ENCODE results near the gene PRDX4. TPM values are rescaled to one million over a fixed set of nuclear protein-coding genes. Genes with fewer than 3 reads are reported as not detected.
A peak's percentile ranks its signal among the peaks of the same experiment; 100 is the strongest.
"Not testable (repeated sequence)": the region's sequence is repeated elsewhere in the genome, so short reads cannot be mapped to it uniquely, and the experiment has no call there.

Gene PRDX4
- total RNA-seq, 2 experiments from 2014 or later: 39.6 to 40.0 TPM

DNA sequence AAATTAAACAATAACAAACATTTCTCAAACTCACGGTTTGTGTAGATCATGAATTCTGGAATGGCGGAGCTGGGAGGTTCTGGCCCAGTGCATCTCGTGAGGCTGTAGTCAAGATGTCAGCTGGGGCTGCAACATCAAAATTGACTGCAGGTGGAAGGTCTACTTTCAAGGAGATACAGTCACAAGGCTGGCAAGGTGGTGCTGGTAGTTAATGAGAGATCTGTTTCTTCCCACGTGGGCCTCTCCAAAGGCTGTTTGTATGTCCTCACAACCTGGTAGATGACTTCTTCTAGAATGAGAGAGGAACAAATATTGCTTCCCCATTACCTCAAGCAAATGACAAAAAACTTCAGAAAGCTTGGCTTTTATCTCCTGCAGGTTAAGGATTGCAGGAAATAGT lies 8.0 kb upstream of the PRDX4 start:
- Mint-ChIP-seq H3K36me3 (ENCODE audit: low read depth) (no peaks in the 10 kb centered on the region), H3K27ac (no peak overlapping the region), H3K4me3 (no peak overlapping the region), H3K9me3 (no peaks in the 10 kb centered on the region), H3K4me1 (ENCODE audit: low read depth) (peaks cover 33% of the 10 kb centered on the region), H3K27me3 (ENCODE audit: low read depth) (no peaks in the 10 kb centered on the region)
- CTCF ChIA-PET: no interaction called here
- DNase-seq: no peak
- intact Hi-C loops (cut with micrococcal nuclease): no loop called here

DNA sequence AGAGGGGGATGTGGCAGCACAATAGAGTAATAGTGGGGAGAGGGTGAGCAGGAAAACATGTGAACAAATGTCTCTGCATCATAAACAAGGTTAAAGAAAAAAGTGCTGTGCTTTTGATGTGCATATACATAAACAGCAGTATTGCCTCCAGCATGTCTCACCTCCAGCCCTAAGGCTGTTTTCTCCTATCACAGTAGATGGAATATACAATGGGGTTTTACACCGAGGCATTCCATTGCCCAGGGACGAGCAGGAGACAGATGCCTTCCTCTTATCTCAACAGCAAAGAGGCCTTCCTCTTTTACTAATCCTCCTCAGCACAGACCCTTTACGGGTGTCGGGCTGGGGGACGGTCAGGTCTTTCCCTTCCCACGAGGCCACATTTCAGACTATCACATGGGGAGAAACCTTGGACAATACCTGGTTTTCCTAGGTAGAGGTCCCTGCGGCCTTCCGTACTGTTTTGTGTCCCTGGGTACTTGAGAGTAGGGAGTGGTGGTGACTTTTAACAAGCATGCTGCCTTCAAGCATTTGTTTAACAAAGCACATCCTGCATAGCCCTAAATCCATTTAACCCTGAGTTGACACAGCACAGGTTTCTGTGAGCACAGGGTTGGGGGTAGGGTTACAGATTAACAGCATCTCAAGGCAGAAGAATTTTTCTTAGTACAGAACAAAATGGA lies 7.1 kb upstream of the PRDX4 start:
- H3K9me3 Mint-ChIP-seq; DNase-seq; H3K27ac Mint-ChIP-seq; H3K36me3 Mint-ChIP-seq (ENCODE audit: low read depth); H3K4me3 Mint-ChIP-seq; H3K27me3 Mint-ChIP-seq (ENCODE audit: low read depth): not testable (repeated sequence)
- CTCF ChIA-PET: interaction anchor here (0.6 kb wide), 1 partner anchor 40 kb away, joined by 3 read pairs; no protein-coding TSS in a partner anchor
- intact Hi-C loops (cut with micrococcal nuclease): loop anchor here (5.0 to 10.0 kb wide), 7 partner anchors 245 to 1815 kb away; partner anchors contain the start of genes APOO, CXorf58 and KLHL15
- peaks cover 36% of the 10 kb centered on the region for H3K4me1 Mint-ChIP-seq (ENCODE audit: low read depth)

DNA sequence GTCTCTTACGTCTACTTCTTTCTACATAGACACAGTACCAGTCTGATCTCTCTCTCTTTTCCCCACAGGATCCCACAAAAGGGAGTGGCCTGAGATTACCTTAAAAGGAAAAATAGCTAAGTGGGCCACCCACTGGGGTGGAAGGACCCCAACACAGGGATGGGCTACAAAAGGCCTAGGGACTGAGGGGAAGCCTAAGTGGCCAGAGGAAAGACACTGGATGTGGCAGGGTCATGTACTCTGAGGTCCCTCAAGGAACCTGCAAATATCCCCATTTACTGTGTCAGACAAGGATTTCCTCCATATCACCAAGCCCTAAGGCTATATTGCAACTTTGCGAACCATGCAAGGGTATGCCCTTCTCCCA lies 6.5 kb upstream of the PRDX4 start:
- no peaks in the 10 kb centered on the region for H3K36me3 Mint-ChIP-seq (ENCODE audit: low read depth)
- H3K4me1 Mint-ChIP-seq (ENCODE audit: low read depth): peaks cover 36% of the 10 kb centered on the region
- DNase-seq: no peak
- H3K4me3 Mint-ChIP-seq: no peak overlapping the region
- intact Hi-C loops (cut with micrococcal nuclease): loop anchor here (5.0 to 10.0 kb wide), 7 partner anchors 244 to 1816 kb away; partner anchors contain the start of genes APOO, CXorf58 and KLHL15
- H3K9me3 Mint-ChIP-seq: no peaks in the 10 kb centered on the region
- H3K27ac Mint-ChIP-seq: no peak overlapping the region
- H3K27me3 Mint-ChIP-seq (ENCODE audit: low read depth): no peaks in the 10 kb centered on the region
- CTCF ChIA-PET: interaction anchor here (0.6 kb wide), 1 partner anchor 39 kb away, joined by 3 read pairs; no protein-coding TSS in a partner anchor

DNA sequence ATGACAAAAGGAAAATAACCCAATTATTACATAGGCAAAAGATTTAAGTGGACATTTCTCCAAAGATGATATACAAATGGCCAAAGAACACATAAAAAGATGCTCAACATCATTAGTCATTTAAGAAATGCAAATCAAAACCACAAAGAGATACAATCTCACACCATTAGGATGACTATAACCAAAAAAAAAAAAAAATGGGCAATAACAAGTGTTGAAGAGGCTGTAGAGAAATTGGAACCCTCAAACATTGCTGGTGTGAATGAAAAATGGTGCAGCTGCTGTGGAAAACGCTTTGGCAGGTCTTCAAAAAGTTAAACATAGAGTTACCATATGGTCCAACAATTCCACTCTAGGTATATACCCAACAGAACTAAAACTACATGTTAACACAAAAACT lies 5.6 kb upstream of the PRDX4 start:
- CTCF ChIA-PET: no interaction called here
- intact Hi-C loops (cut with micrococcal nuclease): loop anchor here (1.0 to 10.0 kb wide), 10 partner anchors 111 to 1817 kb away; partner anchors contain the start of genes APOO, CXorf58 and KLHL15
- Mint-ChIP-seq H3K4me3 (no peak overlapping the region), H3K4me1 (ENCODE audit: low read depth) (peaks cover 45% of the 10 kb centered on the region), H3K9me3 (no peaks in the 10 kb centered on the region), H3K36me3 (ENCODE audit: low read depth) (no peaks in the 10 kb centered on the region), H3K27me3 (ENCODE audit: low read depth) (no peaks in the 10 kb centered on the region), H3K27ac (no peak overlapping the region)
- no peak for DNase-seq

DNA sequence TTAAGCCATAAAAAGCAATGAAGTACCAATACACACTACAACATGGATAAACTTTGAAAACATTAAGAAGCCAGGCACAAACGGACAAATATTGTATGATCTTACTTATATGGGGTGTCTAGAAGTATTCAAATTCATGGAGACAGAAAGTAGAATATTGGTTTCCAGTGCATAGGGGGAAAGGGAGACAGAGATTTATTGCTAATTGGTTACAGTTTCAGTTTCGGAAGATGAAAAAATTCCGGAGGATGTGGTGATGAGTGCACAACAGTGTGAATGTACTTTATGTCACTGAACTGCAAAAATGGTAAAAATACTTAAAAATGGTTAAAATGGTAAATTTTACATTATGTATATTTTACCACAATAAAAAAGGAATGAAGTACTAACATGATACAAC lies 5.1 kb upstream of the PRDX4 start:
- H3K4me1 Mint-ChIP-seq (ENCODE audit: low read depth): peaks cover 46% of the 10 kb centered on the region
- H3K9me3 Mint-ChIP-seq: no peaks in the 10 kb centered on the region
- H3K4me3 Mint-ChIP-seq: no peak overlapping the region
- H3K27me3 Mint-ChIP-seq (ENCODE audit: low read depth): no peaks in the 10 kb centered on the region
- CTCF ChIA-PET: interaction anchor here (1.5 kb wide), 1 partner anchor 239 kb away, joined by 3 read pairs; no protein-coding TSS in a partner anchor
- intact Hi-C loops (cut with micrococcal nuclease): loop anchor here (1.0 to 10.0 kb wide), 10 partner anchors 111 to 1817 kb away; partner anchors contain the start of genes APOO, CXorf58 and KLHL15
- peak overlapping the region; percentile 89 for H3K27ac Mint-ChIP-seq
- no peaks in the 10 kb centered on the region for H3K36me3 Mint-ChIP-seq (ENCODE audit: low read depth)
- no peak for DNase-seq

DNA sequence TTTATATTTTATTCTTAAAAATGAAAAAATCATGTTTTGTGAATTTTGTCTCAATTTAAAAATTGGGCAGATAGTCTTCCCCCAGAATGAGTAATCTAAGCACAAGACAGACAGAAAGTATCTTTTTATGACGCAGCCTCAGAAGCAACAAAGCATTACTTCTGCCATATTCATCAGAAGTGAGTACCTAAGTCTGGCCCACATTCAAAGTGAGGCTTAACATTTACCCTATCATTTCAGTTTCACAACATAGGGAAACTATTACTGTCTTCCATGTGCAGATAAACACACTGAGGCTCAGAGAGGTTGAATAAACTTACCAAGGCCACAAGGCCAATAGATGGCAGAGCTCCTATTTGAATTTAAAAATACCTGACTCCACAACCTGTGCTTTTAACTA lies 4.4 kb upstream of the PRDX4 start:
- Mint-ChIP-seq H3K4me3 (no peak overlapping the region), H3K4me1 (ENCODE audit: low read depth) (peaks cover 46% of the 10 kb centered on the region), H3K27ac (peak overlapping the region; percentile 89), H3K9me3 (no peaks in the 10 kb centered on the region), H3K27me3 (ENCODE audit: low read depth) (no peaks in the 10 kb centered on the region), H3K36me3 (ENCODE audit: low read depth) (no peaks in the 10 kb centered on the region)
- peak; percentile 14 for DNase-seq
- intact Hi-C loops (cut with micrococcal nuclease): loop anchor here (1.0 to 10.0 kb wide), 13 partner anchors 69 to 1818 kb away; partner anchors contain the start of genes APOO, CXorf58, EIF2S3 and KLHL15
- CTCF ChIA-PET: interaction anchor here (1.5 kb wide), 1 partner anchor 238 kb away, joined by 3 read pairs; no protein-coding TSS in a partner anchor

DNA sequence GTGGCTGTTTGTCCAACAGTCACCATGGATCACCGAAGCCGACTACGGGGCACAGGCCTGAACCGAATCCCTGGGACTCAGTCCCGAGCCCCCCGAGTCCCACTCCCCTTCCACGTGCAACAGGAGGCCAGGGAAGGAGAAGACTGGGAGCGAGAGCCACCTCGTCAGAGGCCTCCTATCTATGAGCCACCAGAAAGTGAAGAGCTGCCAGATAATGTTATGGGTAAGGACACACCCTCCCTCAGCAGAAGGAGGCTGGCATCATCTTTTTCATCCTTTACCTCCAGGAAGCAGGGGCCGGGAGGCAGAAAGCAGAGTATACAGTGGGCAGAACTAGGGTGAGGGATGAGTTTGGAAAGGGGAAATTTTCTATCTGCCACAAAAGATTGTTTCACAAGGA lies 2.8 kb upstream of the PRDX4 start:
- Mint-ChIP-seq H3K27ac (peak overlapping the region; percentile 50), H3K4me1 (ENCODE audit: low read depth) (peaks cover 46% of the 10 kb centered on the region), H3K36me3 (ENCODE audit: low read depth) (peaks cover 2% of the 10 kb centered on the region), H3K9me3 (no peaks in the 10 kb centered on the region), H3K27me3 (ENCODE audit: low read depth) (no peaks in the 10 kb centered on the region), H3K4me3 (no peak overlapping the region)
- intact Hi-C loops (cut with micrococcal nuclease): loop anchor here (5.0 to 10.0 kb wide), 7 partner anchors 240 to 1820 kb away; partner anchors contain the start of genes APOO, CXorf58 and KLHL15
- CTCF ChIA-PET: no interaction called here
- no peak for DNase-seq

DNA sequence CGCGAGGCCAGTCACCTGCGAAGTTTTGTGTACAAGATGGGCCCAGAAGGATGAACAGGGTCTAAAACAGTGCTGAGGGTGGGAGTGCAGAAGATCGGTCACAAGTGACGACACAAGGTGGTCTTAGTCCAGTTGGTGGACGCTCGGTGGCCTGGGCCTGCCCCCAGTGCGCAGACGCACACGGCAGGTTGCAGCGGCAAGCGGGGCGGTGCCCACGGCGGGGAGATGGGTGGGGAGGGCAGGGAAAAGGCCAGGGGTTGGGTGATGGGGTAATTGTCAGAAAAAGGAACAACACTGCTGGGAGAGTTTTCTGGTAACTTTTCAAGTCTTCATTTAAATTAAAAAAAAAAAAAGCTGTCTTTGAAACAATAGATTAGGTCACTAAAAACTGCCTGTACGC lies 1.0 kb upstream of the PRDX4 start:
- no peak overlapping the region for H3K4me3 Mint-ChIP-seq
- H3K4me1 Mint-ChIP-seq (ENCODE audit: low read depth): peaks cover 42% of the 10 kb centered on the region
- peak overlapping the region; percentile 66 for H3K27ac Mint-ChIP-seq
- CTCF ChIA-PET: interaction anchor here (0.7 kb wide), 1 partner anchor 97 kb away, joined by 3 read pairs; no protein-coding TSS in a partner anchor
- no peaks in the 10 kb centered on the region for H3K9me3 Mint-ChIP-seq
- DNase-seq: no peak
- no peaks in the 10 kb centered on the region for H3K27me3 Mint-ChIP-seq (ENCODE audit: low read depth)
- intact Hi-C loops (cut with micrococcal nuclease): loop anchor here (5.0 to 10.0 kb wide), 5 partner anchors 239 to 1821 kb away; partner anchors contain the start of genes APOO, CXorf58 and KLHL15
- peaks cover 3% of the 10 kb centered on the region for H3K36me3 Mint-ChIP-seq (ENCODE audit: low read depth)

DNA sequence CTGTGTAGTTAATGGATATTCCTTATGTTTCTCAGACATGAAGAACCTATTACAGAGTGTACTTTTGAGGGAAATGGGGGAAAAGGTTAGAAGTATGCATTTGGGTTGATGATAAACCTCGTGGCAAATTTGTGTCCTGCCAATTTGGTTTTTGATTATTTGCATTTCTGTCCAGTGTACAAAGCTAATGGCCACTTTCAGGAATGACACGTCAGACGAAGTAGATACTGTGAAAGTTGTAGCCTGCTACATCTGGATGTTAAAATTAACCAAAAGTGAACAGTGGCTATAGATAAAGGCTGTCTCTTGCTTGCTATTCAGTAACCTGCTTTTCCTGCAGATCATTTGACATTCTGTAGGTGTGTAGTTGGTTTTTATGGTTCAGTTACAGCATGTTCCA lies 1.0 kb downstream of the PRDX4 start:
- Mint-ChIP-seq H3K9me3 (no peaks in the 10 kb centered on the region), H3K27ac (peak overlapping the region; percentile 90), H3K36me3 (ENCODE audit: low read depth) (peaks cover 4% of the 10 kb centered on the region), H3K4me3 (peak overlapping the region; percentile 84), H3K4me1 (ENCODE audit: low read depth) (peaks cover 29% of the 10 kb centered on the region), H3K27me3 (ENCODE audit: low read depth) (no peaks in the 10 kb centered on the region)
- DNase-seq: no peak
- intact Hi-C loops (cut with micrococcal nuclease): loop anchor here (1.0 to 10.0 kb wide), 6 partner anchors 236 to 1824 kb away; partner anchors contain the start of genes APOO, CXorf58 and KLHL15
- CTCF ChIA-PET: no interaction called here

DNA sequence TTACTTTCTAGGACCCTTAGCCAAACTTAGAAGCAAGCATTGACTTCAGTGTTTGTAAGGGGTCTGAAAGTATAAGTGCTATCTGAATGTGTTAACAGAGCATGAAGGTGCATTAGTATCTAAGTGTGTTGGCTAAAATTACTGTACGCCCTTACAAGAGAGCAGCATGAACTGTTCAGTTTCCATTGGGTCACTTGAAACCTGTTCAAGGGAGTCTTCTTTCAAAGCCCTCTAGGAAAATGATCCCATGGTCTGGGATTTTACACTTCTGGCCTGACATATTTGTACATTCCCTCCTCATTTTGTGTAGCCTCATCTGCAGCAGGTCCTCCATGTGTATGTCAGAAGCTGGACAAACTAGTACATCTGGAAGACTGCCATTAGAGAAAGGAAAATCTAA lies 3.2 kb downstream of the PRDX4 start:
- intact Hi-C loops (cut with micrococcal nuclease): no loop called here

DNA sequence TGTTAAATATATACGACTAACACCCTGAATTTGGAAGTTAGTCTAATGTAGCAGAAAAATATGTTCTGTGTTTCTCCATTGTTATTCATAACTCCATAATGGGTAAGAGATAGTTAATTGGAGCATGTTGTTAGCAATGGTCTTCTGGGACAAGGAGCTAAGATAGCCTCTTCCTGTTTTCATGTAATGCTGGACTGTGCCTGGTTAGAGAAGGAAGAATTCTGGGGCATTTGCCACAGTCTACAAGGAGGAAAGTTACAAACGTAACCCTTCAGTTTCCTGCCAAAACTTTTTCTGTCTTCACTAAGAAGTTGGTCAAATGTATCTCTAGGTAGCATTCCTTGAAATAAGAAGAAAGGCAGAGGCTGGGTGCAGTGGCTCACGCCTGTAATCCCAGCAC lies 5.8 kb downstream of the PRDX4 start:
- intact Hi-C loops (cut with micrococcal nuclease): no loop called here
- Mint-ChIP-seq H3K4me1 (ENCODE audit: low read depth) (peaks cover 17% of the 10 kb centered on the region), H3K27me3 (ENCODE audit: low read depth) (no peaks in the 10 kb centered on the region), H3K4me3 (no peak overlapping the region), H3K9me3 (no peaks in the 10 kb centered on the region), H3K27ac (peak overlapping the region; percentile 24), H3K36me3 (ENCODE audit: low read depth) (peaks cover 4% of the 10 kb centered on the region)
- CTCF ChIA-PET: no interaction called here
- DNase-seq: no peak

More for the DNA sequence above, 3.2 kb downstream of the PRDX4 start:
- peaks cover 4% of the 10 kb centered on the region for H3K36me3 Mint-ChIP-seq (ENCODE audit: low read depth)
- no peak for DNase-seq
- H3K4me3 Mint-ChIP-seq: no peak overlapping the region
- H3K4me1 Mint-ChIP-seq (ENCODE audit: low read depth): peaks cover 24% of the 10 kb centered on the region
- H3K9me3 Mint-ChIP-seq: no peaks in the 10 kb centered on the region
- H3K27me3 Mint-ChIP-seq (ENCODE audit: low read depth): no peaks in the 10 kb centered on the region
- H3K27ac Mint-ChIP-seq: no peak overlapping the region
- CTCF ChIA-PET: no interaction called here

DNA sequence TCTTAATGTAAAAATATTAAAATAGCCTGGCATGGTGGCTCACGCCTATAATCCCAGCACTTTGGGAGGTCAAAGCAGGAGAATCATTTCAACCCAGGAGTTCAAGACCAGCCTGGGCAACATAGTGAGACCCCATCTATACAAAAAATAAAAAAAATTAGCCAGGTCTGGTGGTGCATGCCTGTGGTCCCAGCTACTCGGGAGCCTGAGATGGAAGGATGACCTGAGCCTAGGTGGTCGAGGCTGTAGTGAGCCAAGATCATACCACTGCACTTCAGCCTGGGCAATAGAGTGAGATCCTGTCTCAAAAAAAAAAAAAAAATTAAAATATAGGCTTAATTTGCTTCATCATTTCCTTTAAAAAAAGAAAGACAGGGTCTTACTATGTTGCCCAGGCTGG lies 9.2 kb downstream of the PRDX4 start:
- H3K9me3 Mint-ChIP-seq; H3K27me3 Mint-ChIP-seq (ENCODE audit: low read depth); H3K27ac Mint-ChIP-seq; H3K4me3 Mint-ChIP-seq; DNase-seq; intact Hi-C loops (cut with micrococcal nuclease); H3K36me3 Mint-ChIP-seq (ENCODE audit: low read depth); CTCF ChIA-PET: not testable (repeated sequence)
- H3K4me1 Mint-ChIP-seq (ENCODE audit: low read depth): peaks cover 11% of the 10 kb centered on the region
